NT2/D1 (cell line): ENCODE data around the gene LANCL2.

ENCODE experiments used
- DNase-seq: peaks from one replicate; pipeline ENCODE4 v3.0.0-alpha.2; 2011; ENCODE audit warnings: low read depth, low spot score
- H3K27me3 ChIP-seq: 2 replicates; pipeline ENCODE4 v1.6.0; 2011; ENCODE audit warnings: mild to moderate bottlenecking; ENCODE audit not compliant: insufficient read length, insufficient read depth
- H3K36me3 ChIP-seq: 2 replicates; pipeline ENCODE4 v1.6.1; 2011; ENCODE audit warnings: mild to moderate bottlenecking, low read length, mixed read lengths; ENCODE audit not compliant: insufficient read depth, insufficient read length
- H3K4me1 ChIP-seq: 2 replicates; pipeline ENCODE4 v1.5.1; 2011; ENCODE audit not compliant: insufficient read depth, insufficient read length
- H3K4me3 ChIP-seq: 2 replicates; pipeline ENCODE4 v1.5.1; 2011; ENCODE audit warnings: low read depth; ENCODE audit not compliant: insufficient read length
- H3K9ac ChIP-seq: 2 replicates; pipeline ENCODE4 v1.6.0; 2011; ENCODE audit warnings: low read depth; ENCODE audit not compliant: insufficient read length
- H3K9me3 ChIP-seq: 2 replicates; pipeline ENCODE4 v1.5.1; 2011; ENCODE audit warnings: mild to moderate bottlenecking, low read length; ENCODE audit not compliant: insufficient read depth
- SUZ12 ChIP-seq: IDR thresholded peaks from 2 replicates; pipeline ENCODE4 v1.6.1; 2011; ENCODE audit not compliant: insufficient read length, insufficient read depth; ENCODE audit errors: extremely low read depth
- YY1 ChIP-seq: IDR thresholded peaks from 2 replicates; pipeline ENCODE4 v1.6.1; 2011; ENCODE audit not compliant: insufficient read length, insufficient read depth
- ZNF274 ChIP-seq: IDR thresholded peaks from 2 replicates; pipeline ENCODE4 v1.6.1; 2011; ENCODE audit warnings: mild to moderate bottlenecking, low read depth, low read length

Gene LANCL2

GRCh38 chr7:55452971-55453370, 87.8 kb downstream of the LANCL2 start:
- Histone ChIP-seq H3K4me1 (no peaks in the 10 kb centered on the region), H3K27me3 (no peaks in the 10 kb centered on the region), H3K4me3 (no peak overlapping the region), H3K9me3 (no peaks in the 10 kb centered on the region), H3K9ac (no peak overlapping the region), H3K36me3 (no peaks in the 10 kb centered on the region)
- no peak for DNase-seq
- TF ChIP-seq SUZ12 (no peak), ZNF274 (no peak), YY1 (no peak)

- no peaks in the 10 kb centered on the region for H3K27me3 ChIP-seq
- no peaks in the 10 kb centered on the region for H3K4me1 ChIP-seq
- H3K9me3 ChIP-seq: no peaks in the 10 kb centered on the region
- H3K4me3 ChIP-seq: no peak overlapping the region
- no peak overlapping the region for H3K9ac ChIP-seq
- no peak for DNase-seq
- H3K36me3 ChIP-seq: no peaks in the 10 kb centered on the region
- TF ChIP-seq YY1: no peak
- TF ChIP-seq ZNF274: no peak
Measured at GRCh38 chr7:55457801-55458200, 92.7 kb downstream of the LANCL2 start.

GRCh38 chr7:55458351-55458750, 93.2 kb downstream of the LANCL2 start:
- H3K4me1 ChIP-seq: no peaks in the 10 kb centered on the region
- no peaks in the 10 kb centered on the region for H3K9me3 ChIP-seq
- DNase-seq: no peak
- H3K27me3 ChIP-seq: no peaks in the 10 kb centered on the region
- H3K9ac ChIP-seq: no peak overlapping the region
- no peak overlapping the region for H3K4me3 ChIP-seq
- TF ChIP-seq YY1 (no peak), SUZ12 (no peak), ZNF274 (no peak)
- H3K36me3 ChIP-seq: peaks cover 2% of the 10 kb centered on the region

- Histone ChIP-seq H3K36me3 (peaks cover 24% of the 10 kb centered on the region), H3K27me3 (no peaks in the 10 kb centered on the region), H3K4me3 (no peak overlapping the region), H3K9me3 (peaks cover 6% of the 10 kb centered on the region; the same call in 1 of the 2 replicates), H3K9ac (no peak overlapping the region), H3K4me1 (no peaks in the 10 kb centered on the region)
- TF ChIP-seq ZNF274 (no peak), SUZ12 (no peak), YY1 (no peak)
- DNase-seq: no peak
Measured at GRCh38 chr7:55463686-55464262, 98.6 kb downstream of the LANCL2 start.

- DNase-seq: no peak
- Histone ChIP-seq H3K4me3 (no peak overlapping the region), H3K9ac (no peak overlapping the region), H3K36me3 (peaks cover 26% of the 10 kb centered on the region), H3K4me1 (no peaks in the 10 kb centered on the region), H3K9me3 (peaks cover 6% of the 10 kb centered on the region; the same call in 1 of the 2 replicates), H3K27me3 (no peaks in the 10 kb centered on the region)
- no peak for TF ChIP-seq SUZ12
- TF ChIP-seq YY1: no peak
- no peak for TF ChIP-seq ZNF274
Measured at GRCh38 chr7:55464422-55464821, 99.3 kb downstream of the LANCL2 start.

- TF ChIP-seq SUZ12 (no peak), YY1 (no peak), ZNF274 (no peak)
- no peak for DNase-seq
- H3K4me1 ChIP-seq: no peaks in the 10 kb centered on the region
- H3K36me3 ChIP-seq: peaks cover 33% of the 10 kb centered on the region
- H3K9me3 ChIP-seq: peaks cover 6% of the 10 kb centered on the region; the same call in 1 of the 2 replicates
- H3K27me3 ChIP-seq: no peaks in the 10 kb centered on the region
- H3K4me3 ChIP-seq: no peak overlapping the region
- no peak overlapping the region for H3K9ac ChIP-seq
Measured at GRCh38 chr7:55465691-55466090, 100.6 kb downstream of the LANCL2 start.

GRCh38 chr7:55467047-55467593, 102.0 kb downstream of the LANCL2 start:
- Histone ChIP-seq H3K36me3 (peaks cover 33% of the 10 kb centered on the region), H3K4me1 (no peaks in the 10 kb centered on the region), H3K9ac (no peak overlapping the region), H3K27me3 (no peaks in the 10 kb centered on the region), H3K4me3 (no peak overlapping the region), H3K9me3 (peaks cover 6% of the 10 kb centered on the region; the same call in 1 of the 2 replicates)
- no peak for TF ChIP-seq YY1
- no peak for TF ChIP-seq SUZ12
- no peak for DNase-seq
